T-helper 2 cell treated with Interferon-gamma antibody and Interleukin-4, amounts not matched to agents 5 μg/mL and 100 μg/mL, for 36 hours (primary cell): ENCODE measurements around the gene SNRNP25.

Experiments
- DNase-seq: peaks from one replicate; pipeline ENCODE4 v3.0.0; 2021; ENCODE audit warnings: low spot score
- H3K27ac Mint-ChIP-seq: one replicate; pipeline ENCODE4 v1.8.0; 2021; ENCODE audit warnings: mild to moderate bottlenecking, mixed read lengths
- H3K27me3 Mint-ChIP-seq: one replicate; pipeline ENCODE4 v1.8.0; 2021; ENCODE audit warnings: low read depth, mixed read lengths
- H3K36me3 Mint-ChIP-seq: one replicate; pipeline ENCODE4 v1.8.0; 2021; ENCODE audit warnings: low read depth, mixed read lengths
- H3K4me1 Mint-ChIP-seq: one replicate; pipeline ENCODE4 v1.8.0; 2021; ENCODE audit warnings: low read depth, mixed read lengths
- H3K4me3 Mint-ChIP-seq: one replicate; pipeline ENCODE4 v1.8.0; 2022; ENCODE audit warnings: mild to moderate bottlenecking, moderate library complexity, mixed read lengths
- H3K9me3 Mint-ChIP-seq: one replicate; pipeline ENCODE4 v1.8.0; 2021; ENCODE audit warnings: mixed read lengths

SNRNP25 gene

GRCh38 chr16:84718-85406 lies 31.2 kb downstream of the SNRNP25 start:
- peak; percentile 78 for DNase-seq
- H3K9me3 Mint-ChIP-seq = no peaks in the 10 kb centered on the region
- H3K27me3 Mint-ChIP-seq = no peaks in the 10 kb centered on the region
- peaks cover 15% of the 10 kb centered on the region for H3K4me1 Mint-ChIP-seq
- H3K27ac Mint-ChIP-seq = peak overlapping the region; percentile 84
- H3K36me3 Mint-ChIP-seq = peaks cover 21% of the 10 kb centered on the region
- H3K4me3 Mint-ChIP-seq = no peak overlapping the region

- no peaks in the 10 kb centered on the region for H3K27me3 Mint-ChIP-seq
- H3K27ac Mint-ChIP-seq = peak overlapping the region; percentile 84
- DNase-seq = no peak
- H3K4me1 Mint-ChIP-seq = peaks cover 15% of the 10 kb centered on the region
- no peak overlapping the region for H3K4me3 Mint-ChIP-seq
- H3K9me3 Mint-ChIP-seq = no peaks in the 10 kb centered on the region
- H3K36me3 Mint-ChIP-seq = peaks cover 17% of the 10 kb centered on the region
Observed at GRCh38 chr16:85407-85782, 31.8 kb downstream of the SNRNP25 start.

- no peak for DNase-seq
- no peak overlapping the region for H3K27ac Mint-ChIP-seq
- no peak overlapping the region for H3K4me3 Mint-ChIP-seq
- H3K4me1 Mint-ChIP-seq = peaks cover 15% of the 10 kb centered on the region
- no peaks in the 10 kb centered on the region for H3K9me3 Mint-ChIP-seq
- H3K27me3 Mint-ChIP-seq = no peaks in the 10 kb centered on the region
- peaks cover 21% of the 10 kb centered on the region for H3K36me3 Mint-ChIP-seq
Observed at GRCh38 chr16:85865-86264, 32.2 kb downstream of the SNRNP25 start.

- Mint-ChIP-seq H3K27me3 (no peaks in the 10 kb centered on the region), H3K4me1 (peaks cover 15% of the 10 kb centered on the region), H3K9me3 (no peaks in the 10 kb centered on the region), H3K27ac (no peak overlapping the region), H3K4me3 (no peak overlapping the region), H3K36me3 (peaks cover 21% of the 10 kb centered on the region)
- DNase-seq = no peak
Observed at GRCh38 chr16:86483-86952, 32.9 kb downstream of the SNRNP25 start.

- Mint-ChIP-seq H3K27ac (no peak overlapping the region), H3K36me3 (peaks cover 22% of the 10 kb centered on the region), H3K9me3 (no peaks in the 10 kb centered on the region), H3K4me1 (peaks cover 13% of the 10 kb centered on the region), H3K27me3 (no peaks in the 10 kb centered on the region), H3K4me3 (no peak overlapping the region)
- DNase-seq = no peak
Observed at GRCh38 chr16:88613-89012, 35.0 kb downstream of the SNRNP25 start.

GRCh38 chr16:89391-90302 lies 36.0 kb downstream of the SNRNP25 start:
- Mint-ChIP-seq H3K9me3 (no peaks in the 10 kb centered on the region), H3K4me3 (no peak overlapping the region), H3K27ac (no peak overlapping the region), H3K27me3 (no peaks in the 10 kb centered on the region), H3K36me3 (peaks cover 16% of the 10 kb centered on the region), H3K4me1 (peaks cover 5% of the 10 kb centered on the region)
- DNase-seq = no peak

- peaks cover 11% of the 10 kb centered on the region for H3K36me3 Mint-ChIP-seq
- H3K9me3 Mint-ChIP-seq = no peaks in the 10 kb centered on the region
- H3K27ac Mint-ChIP-seq = no peak overlapping the region
- no peaks in the 10 kb centered on the region for H3K27me3 Mint-ChIP-seq
- H3K4me3 Mint-ChIP-seq = no peak overlapping the region
- no peak for DNase-seq
- H3K4me1 Mint-ChIP-seq = no peaks in the 10 kb centered on the region
Observed at GRCh38 chr16:91484-91883, 37.9 kb downstream of the SNRNP25 start.

DNA sequence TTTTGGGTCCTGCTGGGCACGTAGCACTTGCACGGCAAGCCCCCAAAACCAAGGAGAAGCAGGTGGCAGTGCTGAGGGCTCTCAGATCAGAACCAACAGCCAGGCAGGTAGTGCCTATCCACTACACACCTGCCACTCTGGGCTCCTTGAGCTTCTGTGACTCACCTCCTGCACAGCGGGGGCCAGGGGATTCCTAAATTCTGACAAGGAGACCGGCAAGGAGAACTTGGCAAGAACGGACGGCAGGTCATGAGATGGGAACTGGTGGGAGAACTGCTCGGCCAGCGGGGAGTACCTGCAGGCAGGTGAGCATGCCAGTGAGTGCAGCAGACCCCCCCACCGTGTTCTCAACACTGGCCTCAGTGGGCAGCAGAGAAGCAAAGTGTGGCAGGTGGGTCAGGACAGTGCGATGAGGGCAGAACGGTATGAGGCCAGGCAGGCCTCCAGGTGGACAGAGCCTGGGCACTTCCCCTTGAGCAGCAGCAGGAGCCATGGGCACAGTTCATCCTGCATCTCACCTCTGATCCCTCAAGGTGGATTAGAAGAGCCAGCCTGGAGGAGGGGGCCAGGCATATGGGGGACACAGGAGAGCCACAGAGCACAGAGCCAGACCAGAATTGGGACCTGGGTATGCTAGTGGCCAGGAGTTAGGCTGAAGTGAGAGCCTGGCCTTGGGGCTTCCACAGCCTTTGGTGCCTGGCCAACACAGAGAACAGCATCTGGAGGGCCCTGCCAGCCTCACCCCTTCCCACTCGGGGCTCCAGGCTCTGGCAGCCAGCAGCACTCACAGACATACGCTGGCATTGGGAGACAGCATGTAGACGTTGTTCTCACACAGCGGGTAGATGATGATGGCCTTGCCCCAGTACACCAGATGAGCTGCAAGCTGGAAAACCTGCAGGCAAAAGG lies 39.1 kb downstream of the SNRNP25 start:
- no peaks in the 10 kb centered on the region for H3K27me3 Mint-ChIP-seq
- H3K4me1 Mint-ChIP-seq = no peaks in the 10 kb centered on the region
- DNase-seq = no peak
- no peak overlapping the region for H3K4me3 Mint-ChIP-seq
- H3K9me3 Mint-ChIP-seq = no peaks in the 10 kb centered on the region
- H3K36me3 Mint-ChIP-seq = peaks cover 11% of the 10 kb centered on the region
- H3K27ac Mint-ChIP-seq = no peak overlapping the region

GRCh38 chr16:94918-95265 lies 41.3 kb downstream of the SNRNP25 start:
- no peak for DNase-seq
- Mint-ChIP-seq H3K4me1 (no peaks in the 10 kb centered on the region), H3K27ac (no peak overlapping the region), H3K27me3 (no peaks in the 10 kb centered on the region), H3K36me3 (peaks cover 6% of the 10 kb centered on the region), H3K9me3 (no peaks in the 10 kb centered on the region), H3K4me3 (no peak overlapping the region)

- Mint-ChIP-seq H3K27me3 (no peaks in the 10 kb centered on the region), H3K27ac (no peak overlapping the region), H3K9me3 (no peaks in the 10 kb centered on the region), H3K36me3 (peaks cover 2% of the 10 kb centered on the region), H3K4me3 (no peak overlapping the region), H3K4me1 (no peaks in the 10 kb centered on the region)
- DNase-seq = peak; percentile 87
Observed at GRCh38 chr16:96935-97381, 43.3 kb downstream of the SNRNP25 start.

DNA sequence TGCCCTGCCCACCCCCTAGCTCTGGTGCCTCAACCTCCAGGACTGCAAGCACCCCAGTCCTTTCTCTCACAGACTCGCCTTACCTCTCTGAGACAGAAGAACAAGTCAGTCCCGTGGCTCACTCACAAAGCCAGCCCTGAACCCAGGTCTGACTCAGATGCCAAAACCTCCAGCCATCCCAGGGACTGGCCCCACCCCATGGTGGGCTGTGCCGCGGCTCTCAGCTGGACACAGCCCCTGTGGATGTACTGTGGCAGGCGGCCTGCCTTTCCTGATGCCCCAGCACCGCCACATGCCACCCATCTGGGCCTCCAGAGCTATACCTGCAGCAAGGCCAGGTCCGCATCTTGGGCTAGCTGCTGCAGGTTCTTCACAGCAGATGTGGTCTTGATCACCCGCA lies 44.2 kb downstream of the SNRNP25 start:
- Mint-ChIP-seq H3K4me1 (no peaks in the 10 kb centered on the region), H3K9me3 (no peaks in the 10 kb centered on the region), H3K27me3 (no peaks in the 10 kb centered on the region), H3K27ac (no peak overlapping the region), H3K4me3 (no peak overlapping the region), H3K36me3 (no peaks in the 10 kb centered on the region)
- no peak for DNase-seq

DNA sequence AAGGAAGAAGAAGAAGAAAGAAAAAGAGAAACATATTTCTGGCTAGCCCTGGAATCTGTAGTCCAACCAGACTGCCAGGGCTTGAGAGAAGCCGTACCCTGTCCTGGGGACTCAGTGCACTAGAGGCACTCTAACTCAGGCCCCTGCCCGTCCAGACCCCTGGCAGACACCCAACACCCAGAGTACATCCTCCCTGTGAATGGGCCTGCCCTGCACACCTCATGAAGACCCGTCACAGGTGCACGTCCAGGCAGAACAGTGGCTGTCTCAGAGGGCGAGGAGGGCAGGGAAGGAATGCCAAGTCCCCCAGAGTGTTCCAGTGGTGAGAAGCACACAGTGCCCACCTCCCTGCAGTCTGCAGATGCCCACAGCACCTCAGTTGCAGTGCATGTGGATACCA lies 47.4 kb downstream of the SNRNP25 start:
- no peak overlapping the region for H3K4me3 Mint-ChIP-seq
- no peaks in the 10 kb centered on the region for H3K36me3 Mint-ChIP-seq
- H3K4me1 Mint-ChIP-seq = no peaks in the 10 kb centered on the region

DNA sequence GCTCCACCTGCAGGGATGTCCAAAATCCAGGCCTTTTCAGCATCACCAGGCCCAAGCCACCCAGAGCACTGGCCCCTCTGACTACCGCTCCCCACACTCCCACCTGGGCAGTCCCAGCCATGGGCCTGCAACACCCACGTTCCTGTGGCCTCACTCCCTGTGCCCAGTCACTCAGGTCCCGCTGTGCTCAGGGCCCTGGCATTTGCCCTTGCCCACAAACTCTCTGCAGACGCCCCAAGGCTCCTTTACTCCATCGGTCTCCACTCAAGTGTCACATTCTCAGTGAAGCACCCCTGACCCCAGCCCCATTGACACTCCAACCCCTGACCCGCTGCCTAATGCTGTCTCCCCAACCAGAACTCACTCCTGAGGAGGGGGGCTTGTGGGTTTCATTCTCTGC lies 48.0 kb downstream of the SNRNP25 start:
- Mint-ChIP-seq H3K27me3 (no peaks in the 10 kb centered on the region), H3K36me3 (peaks cover under 1% of the 10 kb centered on the region), H3K27ac (no peak overlapping the region), H3K9me3 (no peaks in the 10 kb centered on the region), H3K4me1 (no peaks in the 10 kb centered on the region), H3K4me3 (no peak overlapping the region)
- no peak for DNase-seq

More for the DNA sequence above, 47.4 kb downstream of the SNRNP25 start:
- Mint-ChIP-seq H3K27ac (no peak overlapping the region), H3K27me3 (no peaks in the 10 kb centered on the region), H3K9me3 (no peaks in the 10 kb centered on the region)
- DNase-seq = no peak
